H1 (cell line): ENCODE results near the gene ELOVL2. TPM values are rescaled to one million over a fixed set of nuclear protein-coding genes. Genes with fewer than 3 reads are reported as not detected.

Source experiments
- CTCF ChIA-PET: fragments of 300-600 bp; sonication (Branson Sonifier 250); formaldehyde crosslinking; loops from one replicate; lab custom pipeline; 2021; ENCODE audit not compliant: partially characterized antibody; lab: Charles Lee
- POLR2A ChIA-PET: fragments of 300-600 bp; sonication (Branson Sonifier 250); formaldehyde crosslinking; loops from one replicate; lab custom pipeline; 2021; ENCODE audit warnings: inconsistent platforms; ENCODE audit not compliant: partially characterized antibody; lab: Charles Lee
- DNase-seq, 2 experiments: peaks; one replicate each; pipeline versions ENCODE4 v3.0.0 to v3.0.0-alpha.2; 2010 to 2022; ENCODE audit warnings: low spot score in 2 of 2, low read depth in 1 of 2, mixed read lengths in 1 of 2
- FAIRE-seq: peaks from 2 replicates; lab custom pipeline; 2011; peaks lifted over from hg19 to GRCh38; lab: Jason Lieb, UNC
- H2AFZ ChIP-seq: 2 replicates; pipeline ENCODE4 v1.8.1; 2012; ENCODE audit warnings: low read length, inconsistent platforms
- H2AK5ac ChIP-seq: 2 replicates; pipeline ENCODE4 v1.6.1; 2013; ENCODE audit warnings: low read depth, low read length
- H2BK120ac ChIP-seq: replicated peaks from 2 replicates; pipeline ENCODE3; 2013; ENCODE audit warnings: low read depth, low read length, inconsistent platforms
- H2BK12ac ChIP-seq: 2 replicates; pipeline ENCODE4 v1.6.1; 2013; ENCODE audit warnings: low read depth, low read length
- H2BK15ac ChIP-seq: 2 replicates; pipeline ENCODE4 v1.6.1; 2013; ENCODE audit warnings: low read length
- H2BK20ac ChIP-seq: 2 replicates; pipeline ENCODE4 v1.6.1; 2013; ENCODE audit warnings: low read length
- H2BK5ac ChIP-seq: 2 replicates; pipeline ENCODE4 v1.6.1; 2013; ENCODE audit warnings: low read depth, low read length
- H3K14ac ChIP-seq: 2 replicates; pipeline ENCODE4 v1.6.1; 2013; ENCODE audit warnings: inconsistent platforms; ENCODE audit not compliant: insufficient read length
- H3K18ac ChIP-seq: 2 replicates; pipeline ENCODE4 v1.6.1; 2013; ENCODE audit warnings: low read length; ENCODE audit errors: extremely low read depth
- H3K23ac ChIP-seq: 2 replicates; pipeline ENCODE4 v1.6.1; 2013; ENCODE audit warnings: inconsistent platforms; ENCODE audit not compliant: insufficient read length
- H3K23me2 ChIP-seq: 2 replicates; pipeline ENCODE4 v1.6.1; 2013; ENCODE audit warnings: low read depth, low read length
- H3K27ac ChIP-seq: 2 replicates; pipeline ENCODE4 v1.6.1; 2011; ENCODE audit warnings: low read depth, low read length, inconsistent platforms
- H3K27me3 ChIP-seq, 4 experiments: replicated peaks in 1 of 4; 1 replicate in 1 of 4; 2 replicates in 3 of 4; pipeline versions ENCODE4 v1.6.1 to v1.8.1; 2011 to 2013; ENCODE audit warnings: low read length in 3 of 4, mild to moderate bottlenecking in 3 of 4, inconsistent platforms in 2 of 4, mixed read lengths in 2 of 4, moderate library complexity in 1 of 4; ENCODE audit not compliant: control insufficient read depth in 3 of 4, insufficient read depth in 3 of 4; ENCODE audit errors: extremely low read depth in 1 of 4
- H3K36me3 ChIP-seq, 4 experiments: 2 replicates each; pipeline versions ENCODE4 v1.6.1 to v1.8.1; 2011 to 2013; ENCODE audit warnings: mild to moderate bottlenecking in 4 of 4, low read length in 3 of 4, moderate library complexity in 2 of 4, control low read depth in 1 of 4, inconsistent platforms in 1 of 4; ENCODE audit not compliant: insufficient read depth in 4 of 4, control insufficient read depth in 2 of 4
- H3K4ac ChIP-seq: replicated peaks from 2 replicates; pipeline ENCODE3; 2013; ENCODE audit warnings: low read length, low read depth, mixed read lengths, inconsistent platforms; ENCODE audit not compliant: insufficient read length
- H3K4me1 ChIP-seq, 4 experiments: replicated peaks in 1 of 4; 1 replicate in 1 of 4; 2 replicates in 3 of 4; pipeline versions ENCODE4 v1.6.1 to v1.8.1; 2011 to 2013; ENCODE audit warnings: low read length in 3 of 4, inconsistent platforms in 2 of 4, mixed read lengths in 1 of 4; ENCODE audit not compliant: insufficient read depth in 4 of 4, control insufficient read depth in 3 of 4
- H3K4me2 ChIP-seq, 2 experiments: 2 replicates each; pipeline versions ENCODE4 v1.6.1 to v1.8.1; 2011 to 2013; ENCODE audit warnings: low read depth in 2 of 2, low read length in 2 of 2, control low read depth in 1 of 2, inconsistent platforms in 1 of 2, mild to moderate bottlenecking in 1 of 2; ENCODE audit not compliant: insufficient read depth in 1 of 2
- H3K4me3 ChIP-seq, 4 experiments: fragments of 200-600, 300-600 bp in 1 of 4; sonication (generic), shearing (Covaris generic), sonication (Bioruptor Twin) in 1 of 4; 2 replicates each; pipeline versions ENCODE4 v1.5.1 to v1.8.1; 2011 to 2016; ENCODE audit warnings: low read length in 4 of 4, low read depth in 3 of 4, control low read depth in 2 of 4, inconsistent platforms in 2 of 4, mild to moderate bottlenecking in 2 of 4, mixed read lengths in 1 of 4, moderate library complexity in 1 of 4; ENCODE audit not compliant: insufficient read depth in 2 of 4; ENCODE audit errors: extremely low read depth in 1 of 4
- H3K56ac ChIP-seq: replicated peaks from 2 replicates; pipeline ENCODE3; 2013; ENCODE audit warnings: low read depth, mild to moderate bottlenecking, mixed read lengths, low read length, inconsistent platforms; ENCODE audit not compliant: insufficient read length
- H3K79me1 ChIP-seq: 2 replicates; pipeline ENCODE4 v1.6.1; 2013; ENCODE audit warnings: low read depth, low read length, control low read depth
- H3K79me2 ChIP-seq, 2 experiments: 2 replicates each; pipeline versions ENCODE4 v1.6.1 to v1.8.1; 2012 to 2013; ENCODE audit warnings: low read length in 2 of 2, mild to moderate bottlenecking in 2 of 2, inconsistent platforms in 1 of 2; ENCODE audit not compliant: insufficient read depth in 2 of 2, control insufficient read depth in 1 of 2
- H3K9ac ChIP-seq, 4 experiments: replicated peaks in 1 of 4; 1 replicate in 1 of 4; 2 replicates in 3 of 4; pipeline versions ENCODE4 v1.6.1 to v1.8.1; 2011 to 2013; ENCODE audit warnings: low read depth in 3 of 4, low read length in 3 of 4, control low read depth in 2 of 4, mild to moderate bottlenecking in 2 of 4, moderate library complexity in 2 of 4, inconsistent platforms in 1 of 4; ENCODE audit errors: extremely low read depth in 1 of 4
- H3K9me3 ChIP-seq, 2 experiments: 2 replicates each; pipeline versions ENCODE4 v1.6.1 to v1.8.1; 2012 to 2013; ENCODE audit warnings: mild to moderate bottlenecking in 2 of 2, moderate library complexity in 2 of 2, control low read depth in 1 of 2, inconsistent platforms in 1 of 2, low read depth in 1 of 2, low read length in 1 of 2, mixed read lengths in 1 of 2; ENCODE audit not compliant: insufficient read depth in 2 of 2
- H4K20me1 ChIP-seq, 2 experiments: replicated peaks in 1 of 2; 2 replicates each; pipeline versions ENCODE3 to v1.8.1; 2011 to 2013; ENCODE audit warnings: inconsistent platforms in 2 of 2, low read length in 2 of 2, mild to moderate bottlenecking in 1 of 2; ENCODE audit not compliant: insufficient read depth in 2 of 2, control insufficient read depth in 1 of 2
- H4K5ac ChIP-seq: 2 replicates; pipeline ENCODE4 v1.6.1; 2013; ENCODE audit warnings: low read length, low read depth, mixed read lengths, inconsistent platforms; ENCODE audit not compliant: insufficient read length
- H4K8ac ChIP-seq: 2 replicates; pipeline ENCODE4 v1.8.0; 2013; ENCODE audit warnings: mild to moderate bottlenecking, moderate library complexity, low read length, inconsistent platforms; ENCODE audit not compliant: insufficient read depth; ENCODE audit errors: extremely low read depth
- H4K91ac ChIP-seq: replicated peaks from 2 replicates; pipeline ENCODE3; 2013; ENCODE audit warnings: low read length, mixed read lengths, inconsistent platforms; ENCODE audit not compliant: insufficient read length
- CBX8 ChIP-seq: fragments of 300-800, 300-1000 bp; sonication (generic); IDR thresholded peaks from 2 replicates; pipeline ENCODE4 v1.7.1; 2016; ENCODE audit warnings: low read depth, low read length, borderline replicate concordance
- EGR1 ChIP-seq: IDR thresholded peaks from 2 replicates; pipeline ENCODE4 v1.6.1; 2011; ENCODE audit warnings: low read depth, low read length, borderline replicate concordance
- GABPA ChIP-seq: IDR thresholded peaks from 2 replicates; pipeline ENCODE4 v1.6.1; 2011; ENCODE audit warnings: mild to moderate bottlenecking, low read length, moderate library complexity, borderline replicate concordance; ENCODE audit not compliant: insufficient read depth
- KDM5A ChIP-seq: fragments of 200-600 bp; IDR thresholded peaks from 2 replicates; pipeline ENCODE4 v1.7.1; 2012; ENCODE audit warnings: mild to moderate bottlenecking, low read length, inconsistent platforms, mixed read lengths
- NRF1 ChIP-seq: IDR thresholded peaks from 2 replicates; pipeline ENCODE4 v1.6.1; 2011; ENCODE audit warnings: mild to moderate bottlenecking, low read depth, low read length, improper control_type of control experiment
- RBBP5 ChIP-seq: IDR thresholded peaks from 2 replicates; pipeline ENCODE4 v1.7.1; 2012; ENCODE audit warnings: low read depth, mild to moderate bottlenecking, inconsistent platforms, low read length, moderate library complexity, borderline replicate concordance
- WGBS, 2 experiments: shearing (Covaris generic) in 1 of 2; methylation state at CpG; one replicate each; pipeline versions ENCODE4 v1.1.6 to v1.1.7; 2013 to 2015; ENCODE audit warnings: low lambda C conversion rate in 2 of 2, mixed read lengths in 2 of 2, inconsistent platforms in 1 of 2, low coverage in 1 of 2, missing lambda C conversion rate in 1 of 2; ENCODE audit not compliant: insufficient replicate concordance in 2 of 2, insufficient coverage in 1 of 2, insufficient read length in 1 of 2; ENCODE audit errors: extremely low coverage in 1 of 2, missing lambda C conversion rate in 1 of 2; 5-methylcytosine and 5-hydroxymethylcytosine counted together
- polyA plus RNA-seq, 7 experiments: library from polyadenylated mRNA; depleted of rRNA in 3 of 7; stranded (reverse) in 5 of 7; unstranded in 2 of 7; fragments of >200 nt in 5 of 7; fragments of 200-250 nt in 2 of 7; gene quantifications; 1 replicate in 5 of 7; 2 replicates in 1 of 7; 4 replicates in 1 of 7; pipeline versions ENCODE4 v1.2.1 to v1.2.3, GENCODE V29; 2011 to 2013; ENCODE audit warnings: missing spikeins in 2 of 7, mixed read lengths in 2 of 7
- total RNA-seq: library from RNA; stranded (reverse); fragmentation: NEBNext Ultra II Directional; extraction: Animal tissue kit (Norgen Biotek cat#: 25700); gene quantifications from 2 replicates; pipeline ENCODE4 v1.2.1, GENCODE V29; 2021
- TF ChIP-seq, protein P1 (sequence below): IDR thresholded peaks from 2 replicates; pipeline ENCODE4 v1.6.1; 2012; ENCODE audit warnings: low read length, inconsistent platforms

Gene ELOVL2
- total and polyA plus RNA-seq, 2 of the 8 experiments (the other 6 are each of a cell fraction or from before 2014, with no cell fraction given): 0.42 to 0.89 TPM

DNA sequence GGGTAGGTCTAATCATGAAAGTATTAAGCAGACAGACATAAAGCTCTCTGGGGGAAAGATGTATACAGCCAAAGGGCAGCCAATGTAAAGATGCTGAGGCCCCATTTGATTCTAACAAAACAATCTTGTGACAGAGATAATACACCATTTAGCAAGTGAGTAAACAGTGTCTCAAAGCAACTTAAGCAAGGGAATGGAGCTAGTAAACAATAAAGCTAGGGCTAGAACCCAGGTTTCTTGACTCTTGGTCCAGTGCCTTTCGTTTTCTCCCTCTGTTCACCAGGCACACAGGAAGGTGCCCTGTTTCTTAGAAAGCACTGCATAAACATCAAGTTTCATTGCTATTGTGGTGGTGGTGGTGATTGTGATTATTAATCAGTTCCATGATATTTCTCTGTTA lies 5.1 kb downstream of the ELOVL2 start:
- Histone ChIP-seq H2BK5ac (no peak overlapping the region), H3K9me3 (no peaks in the 10 kb centered on the region), H2BK120ac (no peak overlapping the region), H4K20me1 (no peaks in the 10 kb centered on the region), H4K8ac (no peak overlapping the region), H2BK12ac (no peak overlapping the region), H2BK15ac (no peak overlapping the region), H3K27me3 (peaks cover 18 to 30% (median 27%) of the 10 kb centered on the region in 4 experiments), H3K4ac (no peak overlapping the region), H4K91ac (no peak overlapping the region), H3K79me1 (no peaks in the 10 kb centered on the region), H2AFZ (no peak overlapping the region), H3K36me3 (peaks cover 0 to 4% (median 0%) of the 10 kb centered on the region in 4 experiments; a peak in 1 of 8 replicates), H4K5ac (no peak overlapping the region), H2BK20ac (no peak overlapping the region), H3K4me2 (no peak overlapping the region), H3K9ac (no peak overlapping the region), H3K14ac (no peak overlapping the region), H3K4me3 (no peak overlapping the region), H2AK5ac (no peak overlapping the region), H3K18ac (no peak overlapping the region), H3K56ac (no peak overlapping the region), H3K23ac (no peak overlapping the region), H3K4me1 (peaks cover 0 to 6% (median 2%) of the 10 kb centered on the region in 4 experiments; a peak in 1 of 7 replicates), H3K27ac (no peak overlapping the region), H3K79me2 (no peaks in the 10 kb centered on the region), H3K23me2 (peaks cover 7% of the 10 kb centered on the region)
- FAIRE-seq (no peak), DNase-seq (no peak)
- ChIA-PET CTCF (interaction anchor here (0.5 to 4.0 kb wide), 11 partner anchors 12 to 990 kb away, joined by 3 to 24 read pairs (median 3); no protein-coding TSS in a partner anchor), POLR2A (no interaction called here)
- WGBS, 2 experiments: 83% methylated on average over 1 of the region's 1 CpG; no CpG with 5 or more reads in 1 of the 2 experiments
- no peak for TF ChIP-seq EGR1
- TF ChIP-seq NRF1: no peak
- no peak for TF ChIP-seq GABPA
- TF ChIP-seq, protein P1, sequence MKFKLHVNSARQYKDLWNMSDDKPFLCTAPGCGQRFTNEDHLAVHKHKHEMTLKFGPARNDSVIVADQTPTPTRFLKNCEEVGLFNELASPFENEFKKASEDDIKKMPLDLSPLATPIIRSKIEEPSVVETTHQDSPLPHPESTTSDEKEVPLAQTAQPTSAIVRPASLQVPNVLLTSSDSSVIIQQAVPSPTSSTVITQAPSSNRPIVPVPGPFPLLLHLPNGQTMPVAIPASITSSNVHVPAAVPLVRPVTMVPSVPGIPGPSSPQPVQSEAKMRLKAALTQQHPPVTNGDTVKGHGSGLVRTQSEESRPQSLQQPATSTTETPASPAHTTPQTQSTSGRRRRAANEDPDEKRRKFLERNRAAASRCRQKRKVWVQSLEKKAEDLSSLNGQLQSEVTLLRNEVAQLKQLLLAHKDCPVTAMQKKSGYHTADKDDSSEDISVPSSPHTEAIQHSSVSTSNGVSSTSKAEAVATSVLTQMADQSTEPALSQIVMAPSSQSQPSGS: no peak
- TF ChIP-seq KDM5A: no peak
- TF ChIP-seq CBX8: no peak
- no peak for TF ChIP-seq RBBP5
